Muscle of arm (tissue), 12 donors: ENCODE results near the gene ITGB5. TPM values are rescaled to one million over a fixed set of nuclear protein-coding genes. Genes with fewer than 3 reads are reported as not detected.

Experiments
- DNase-seq: peaks from one replicate; pipeline ENCODE4 v3.0.0-alpha.2; 2013
- polyA plus RNA-seq, 12 donors: library from polyadenylated mRNA; unstranded; fragments of 120-200 nt; gene quantifications; one replicate each; pipeline ENCODE4 v1.2.1, GENCODE V29; 2013; ENCODE audit not compliant: insufficient read length in 12 of 12

The ITGB5 gene
- polyA plus RNA-seq, 12 donors: 17.3 to 82.1 (median 25.5) TPM; not detected in 1

GRCh38 chr3:124876401-124876878 is 10.7 kb downstream of the ITGB5 start:
- DNase-seq: no peak

GRCh38 chr3:124873226-124873625 is 13.9 kb downstream of the ITGB5 start:
- DNase-seq: no peak

GRCh38 chr3:124867511-124867910 is 19.7 kb downstream of the ITGB5 start:
- no peak for DNase-seq

GRCh38 chr3:124862006-124862405 is 25.2 kb downstream of the ITGB5 start:
- DNase-seq: no peak

GRCh38 chr3:124861041-124861440 is 26.1 kb downstream of the ITGB5 start:
- DNase-seq: no peak

- no peak for DNase-seq
Measured at GRCh38 chr3:124860599-124860998, 26.6 kb downstream of the ITGB5 start.

GRCh38 chr3:124859025-124859424 is 28.1 kb downstream of the ITGB5 start:
- DNase-seq: no peak

- DNase-seq: no peak
Measured at GRCh38 chr3:124858275-124858674, 28.9 kb downstream of the ITGB5 start.

- DNase-seq: no peak
Measured at GRCh38 chr3:124856677-124857076, 30.5 kb downstream of the ITGB5 start.

GRCh38 chr3:124854009-124854408 is 33.2 kb downstream of the ITGB5 start:
- no peak for DNase-seq

GRCh38 chr3:124853446-124853845 is 33.7 kb downstream of the ITGB5 start:
- DNase-seq: no peak

- no peak for DNase-seq
Measured at GRCh38 chr3:124851905-124852304, 35.3 kb downstream of the ITGB5 start.

- DNase-seq: no peak
Measured at GRCh38 chr3:124851136-124851535, 36.0 kb downstream of the ITGB5 start.

GRCh38 chr3:124850633-124851032 is 36.5 kb downstream of the ITGB5 start:
- DNase-seq: no peak

- DNase-seq: no peak
Measured at GRCh38 chr3:124850212-124850611, 37.0 kb downstream of the ITGB5 start.

GRCh38 chr3:124848300-124848699 is 38.9 kb downstream of the ITGB5 start:
- DNase-seq: no peak

GRCh38 chr3:124847863-124848262 is 39.3 kb downstream of the ITGB5 start:
- DNase-seq: no peak

GRCh38 chr3:124847051-124847450 is 40.1 kb downstream of the ITGB5 start:
- DNase-seq: no peak

GRCh38 chr3:124846189-124846588 is 41.0 kb downstream of the ITGB5 start:
- DNase-seq: no peak

- DNase-seq: no peak
Measured at GRCh38 chr3:124845406-124845805, 41.8 kb downstream of the ITGB5 start.

GRCh38 chr3:124843506-124844177 is 43.5 kb downstream of the ITGB5 start:
- DNase-seq: no peak

GRCh38 chr3:124843047-124843446 is 44.1 kb downstream of the ITGB5 start:
- DNase-seq: no peak

- no peak for DNase-seq
Measured at GRCh38 chr3:124841517-124841916, 45.6 kb downstream of the ITGB5 start.

GRCh38 chr3:124840331-124840730 is 46.8 kb downstream of the ITGB5 start:
- no peak for DNase-seq
